Kasumi-1 (cell line): ENCODE data around the gene PTGDR.

Experiments
- DNase-seq, 2 experiments: peaks; one replicate each; lab custom pipeline; 2025; lab: John Stamatoyannopoulos, UW

The PTGDR gene

DNA sequence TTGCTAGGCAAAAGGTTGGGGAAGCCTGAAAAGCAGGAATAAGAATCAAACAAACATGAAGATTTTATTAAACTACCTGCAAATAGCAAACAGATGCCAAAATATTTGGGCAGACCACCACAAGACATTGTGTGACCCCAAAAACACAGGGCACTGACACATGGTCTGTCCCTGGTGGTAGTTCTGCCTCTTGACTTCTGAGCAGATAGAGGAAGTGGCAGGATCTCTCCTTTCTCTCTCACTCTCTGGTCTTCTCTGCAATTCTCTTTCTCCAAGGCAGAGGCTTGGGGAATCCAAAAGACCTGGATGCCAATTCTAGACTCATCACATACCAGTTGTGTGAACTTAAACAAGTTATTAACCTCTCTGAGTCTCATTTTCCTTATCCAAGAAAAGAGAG lies 4.3 kb upstream of the PTGDR start:
- DNase-seq = peak; percentile 54 to 67

DNA sequence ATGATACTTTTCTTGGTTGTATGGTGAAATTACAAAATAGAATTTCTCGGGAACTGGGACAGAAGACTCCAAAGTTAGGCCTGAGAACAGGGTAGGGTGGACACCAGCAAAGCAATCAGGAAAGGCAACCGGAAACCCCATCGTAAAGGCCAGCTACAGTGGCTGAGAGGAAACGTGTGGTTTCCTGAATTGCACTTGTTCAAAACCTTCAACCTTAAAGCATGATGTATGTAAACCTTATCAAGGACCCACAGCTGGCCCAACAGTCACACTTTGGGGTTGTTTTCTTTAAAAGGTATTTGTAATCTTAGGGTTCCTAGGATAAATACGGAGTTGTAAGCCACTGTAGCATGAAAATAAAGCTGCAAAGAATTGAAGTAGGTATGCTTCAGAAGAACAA lies 2.2 kb upstream of the PTGDR start:
- DNase-seq = peak; percentile 46 to 49

DNA sequence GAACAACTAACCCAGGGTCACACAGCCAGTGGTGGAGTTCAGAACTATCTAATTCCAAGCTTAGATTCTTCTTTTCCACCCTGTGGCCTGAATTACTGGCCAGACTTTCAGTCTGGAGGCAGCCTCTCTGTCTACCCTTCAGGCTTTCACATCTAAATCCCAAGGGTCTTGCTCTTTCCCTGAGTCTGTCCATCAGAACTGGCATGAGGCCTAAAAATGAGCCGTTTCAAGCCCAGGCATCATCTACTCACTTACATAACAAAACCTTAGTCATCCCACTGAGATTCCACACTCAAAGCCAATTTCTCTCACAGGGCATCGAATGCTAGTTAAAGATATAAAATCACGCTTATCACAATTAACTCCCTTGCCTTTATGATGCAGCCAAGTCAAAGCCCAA lies 1.3 kb upstream of the PTGDR start:
- no peak for DNase-seq

DNA sequence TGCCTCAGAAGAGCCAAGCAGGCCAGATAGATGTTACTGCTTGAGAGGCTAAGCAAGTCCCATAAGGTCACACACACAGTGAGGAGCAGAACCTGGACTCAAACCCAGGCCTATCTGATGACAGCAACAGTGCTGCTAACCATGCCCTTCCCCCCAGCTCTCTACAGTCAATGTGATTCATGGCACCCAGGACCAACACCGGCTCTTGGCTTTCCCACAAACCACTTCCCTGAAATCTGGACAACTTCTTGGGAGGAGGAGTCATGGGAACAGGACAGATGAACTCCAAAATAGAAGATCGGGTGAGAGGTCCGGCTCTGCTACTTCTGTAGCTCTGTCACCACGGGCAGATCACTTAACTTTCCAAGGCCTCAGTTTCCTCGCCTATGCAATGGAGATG lies 716 bp upstream of the PTGDR start:
- DNase-seq = no peak

DNA sequence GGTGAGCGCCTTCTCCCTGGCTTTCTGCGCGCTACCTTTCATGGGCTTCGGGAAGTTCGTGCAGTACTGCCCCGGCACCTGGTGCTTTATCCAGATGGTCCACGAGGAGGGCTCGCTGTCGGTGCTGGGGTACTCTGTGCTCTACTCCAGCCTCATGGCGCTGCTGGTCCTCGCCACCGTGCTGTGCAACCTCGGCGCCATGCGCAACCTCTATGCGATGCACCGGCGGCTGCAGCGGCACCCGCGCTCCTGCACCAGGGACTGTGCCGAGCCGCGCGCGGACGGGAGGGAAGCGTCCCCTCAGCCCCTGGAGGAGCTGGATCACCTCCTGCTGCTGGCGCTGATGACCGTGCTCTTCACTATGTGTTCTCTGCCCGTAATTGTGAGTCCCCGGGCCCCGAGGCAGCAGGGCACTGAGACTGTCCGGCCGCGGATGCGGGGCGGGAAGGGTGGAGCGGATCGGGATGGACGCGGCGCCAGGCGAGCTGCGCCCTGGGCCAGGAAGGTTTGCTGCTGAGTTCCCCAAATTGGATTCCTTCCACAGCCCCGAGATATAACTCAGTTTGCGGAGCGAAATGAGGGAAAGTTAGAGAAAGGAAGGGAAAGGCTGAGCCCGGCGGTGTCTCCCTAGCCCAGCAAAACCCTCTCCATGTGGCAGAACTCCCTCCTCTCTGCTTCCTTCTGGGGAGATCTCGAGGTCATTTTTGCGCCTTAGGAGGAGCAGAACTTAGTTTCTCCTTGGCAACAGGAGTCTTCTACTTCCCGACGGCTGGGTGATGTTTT lies 972 bp downstream of the PTGDR start:
- no peak for DNase-seq

DNA sequence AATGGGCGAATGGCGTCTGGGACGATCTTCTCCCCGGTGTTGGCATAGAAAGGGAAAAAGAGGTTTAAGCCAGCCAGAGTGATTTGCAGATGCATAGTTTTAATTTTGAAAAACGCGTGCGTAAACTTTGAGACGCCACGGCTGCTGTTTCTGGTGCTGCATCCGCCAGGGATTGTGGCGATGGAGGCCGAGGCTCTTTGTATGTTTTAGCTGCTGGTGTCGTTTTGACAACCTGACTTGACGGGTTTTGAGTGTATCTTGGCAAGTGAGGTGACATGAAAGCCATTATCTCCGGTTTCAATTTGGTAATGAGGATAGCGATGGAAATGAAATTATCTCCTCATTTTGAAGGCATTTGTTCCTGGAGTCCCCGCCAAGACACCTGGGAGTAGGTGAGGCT lies 1.6 kb downstream of the PTGDR start:
- no peak for DNase-seq

DNA sequence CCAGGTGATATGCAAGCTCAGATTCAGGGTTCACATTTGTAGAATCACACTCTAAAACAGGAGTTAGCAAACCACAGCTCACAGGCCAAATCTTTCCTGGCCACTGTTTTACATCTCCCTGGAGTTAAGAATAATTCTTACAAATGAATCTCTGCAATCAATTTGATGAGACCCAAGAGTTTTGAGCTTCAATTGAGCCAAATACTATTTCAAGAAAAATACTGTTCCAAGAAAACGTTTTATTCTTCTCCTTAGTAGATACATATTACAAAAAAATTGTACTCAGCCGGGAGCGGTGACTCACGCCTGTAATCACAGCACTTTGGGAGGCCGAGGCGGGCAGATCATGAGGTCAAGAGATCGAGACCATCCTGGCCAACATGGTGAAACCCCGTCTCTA lies 2.5 kb downstream of the PTGDR start:
- DNase-seq = no peak

DNA sequence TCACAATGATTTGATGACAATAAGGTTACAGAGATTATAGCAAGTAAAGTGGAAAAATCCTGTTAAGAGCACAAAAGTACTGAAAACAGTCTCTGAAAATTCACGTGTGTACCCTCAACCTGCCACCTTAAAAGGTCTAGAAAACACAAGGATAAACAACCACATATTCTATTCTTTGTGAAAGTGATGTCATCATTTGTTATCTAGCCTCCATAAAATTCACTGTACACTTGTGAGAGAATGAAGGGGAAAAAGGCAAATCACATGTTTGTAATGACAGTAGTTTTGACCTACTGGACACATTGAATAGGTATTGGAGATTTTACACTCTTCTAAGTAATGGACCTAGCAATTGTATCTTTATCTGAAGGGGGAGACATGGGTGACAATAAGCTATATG lies 4.0 kb downstream of the PTGDR start:
- DNase-seq = no peak

DNA sequence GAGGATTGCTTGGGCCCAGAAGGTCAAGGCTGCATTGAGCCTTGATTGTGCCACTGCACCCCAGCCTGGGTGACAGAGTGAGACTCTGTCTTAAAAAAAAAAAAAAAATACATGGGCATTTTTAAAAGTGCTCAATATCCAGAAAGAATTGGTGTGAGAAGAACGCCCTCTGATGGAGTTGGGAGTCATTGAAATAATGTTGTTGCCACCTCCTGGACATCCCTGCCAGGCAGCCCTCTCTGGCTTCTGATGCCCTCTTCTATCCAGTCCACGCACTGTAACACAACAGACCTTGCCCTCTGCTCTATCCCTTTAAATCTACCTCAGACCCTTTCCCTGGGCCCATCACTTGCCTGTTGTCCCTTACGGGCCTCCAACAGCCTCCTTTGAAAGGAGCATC lies 4.9 kb downstream of the PTGDR start:
- peak; percentile 66 to 85 for DNase-seq

DNA sequence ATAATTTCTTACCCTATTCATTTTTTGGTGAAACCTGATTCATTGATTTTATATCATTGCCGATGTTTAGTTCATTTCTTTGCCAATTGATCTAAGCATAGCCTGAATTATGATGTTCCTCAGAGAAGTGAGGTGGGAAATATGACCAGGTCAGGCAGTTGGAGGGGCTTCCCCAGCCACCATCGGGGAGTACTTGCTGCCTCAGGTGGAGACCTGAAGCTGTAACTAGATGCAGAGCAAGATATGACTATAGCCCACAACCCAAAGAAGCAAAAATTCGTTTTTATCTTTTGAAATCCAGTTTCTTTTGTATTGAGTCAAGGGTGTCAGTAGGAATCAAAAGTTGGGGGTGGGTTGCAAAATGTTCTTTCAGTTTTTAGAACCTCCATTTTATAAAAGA lies 7.9 kb downstream of the PTGDR start:
- DNase-seq = no peak

DNA sequence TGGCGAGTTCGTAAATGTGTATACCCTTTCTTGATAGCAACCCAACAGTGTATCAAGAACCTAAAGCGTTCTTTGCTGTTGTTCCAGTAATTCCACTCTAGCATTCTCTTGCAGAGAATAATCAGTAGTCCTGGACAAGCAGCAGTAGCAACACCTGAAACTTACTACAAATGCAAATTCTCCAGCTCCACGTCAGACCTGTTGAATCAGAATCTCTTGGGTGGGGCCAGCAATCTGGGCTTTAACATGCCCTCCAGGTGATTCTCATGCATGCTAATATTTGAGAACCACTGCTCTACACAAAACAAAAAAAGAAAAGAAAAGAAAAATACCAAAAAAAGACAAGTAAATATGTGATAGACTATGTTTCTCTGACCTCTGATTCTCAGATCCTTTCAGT lies 10.1 kb downstream of the PTGDR start:
- no peak for DNase-seq

DNA sequence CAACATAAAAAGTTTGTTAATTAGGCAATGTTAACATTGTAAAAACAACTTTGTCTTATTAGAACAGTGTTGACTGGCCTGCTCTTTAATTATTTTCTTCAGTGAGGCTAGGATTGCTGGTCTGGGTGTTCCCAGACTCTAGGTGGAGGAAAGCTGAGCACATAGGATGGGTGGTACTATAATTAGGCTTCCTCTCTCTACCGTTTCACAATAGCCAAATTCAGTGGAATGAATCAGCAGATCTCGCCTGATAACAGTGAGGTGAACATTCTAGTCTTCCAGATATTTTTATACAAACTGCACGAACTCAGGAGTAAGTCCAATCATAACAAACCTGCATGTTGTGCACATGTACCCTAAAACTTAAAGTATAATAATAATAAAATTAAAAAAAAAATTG lies 11.9 kb downstream of the PTGDR start:
- peak; percentile 36 to 55 for DNase-seq

DNA sequence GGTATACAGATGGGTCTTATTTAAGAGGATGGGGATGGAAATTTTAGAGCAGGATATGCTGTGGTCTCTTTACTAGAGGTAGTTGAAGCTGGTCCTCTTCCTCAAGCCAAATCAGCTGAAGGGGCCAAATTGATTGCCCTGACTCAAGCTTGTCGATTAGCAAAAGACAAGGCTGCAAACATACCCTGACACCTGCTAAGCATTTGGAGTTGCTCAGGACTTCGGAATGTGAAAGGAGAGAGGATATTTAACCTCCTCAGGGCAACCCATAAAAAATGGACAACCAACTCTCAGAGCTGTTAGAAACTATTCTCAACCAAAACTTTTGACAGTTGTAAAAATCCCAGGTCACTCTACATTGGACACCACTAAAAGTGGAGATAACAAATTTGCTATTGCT lies 15.6 kb downstream of the PTGDR start:
- DNase-seq = no peak

DNA sequence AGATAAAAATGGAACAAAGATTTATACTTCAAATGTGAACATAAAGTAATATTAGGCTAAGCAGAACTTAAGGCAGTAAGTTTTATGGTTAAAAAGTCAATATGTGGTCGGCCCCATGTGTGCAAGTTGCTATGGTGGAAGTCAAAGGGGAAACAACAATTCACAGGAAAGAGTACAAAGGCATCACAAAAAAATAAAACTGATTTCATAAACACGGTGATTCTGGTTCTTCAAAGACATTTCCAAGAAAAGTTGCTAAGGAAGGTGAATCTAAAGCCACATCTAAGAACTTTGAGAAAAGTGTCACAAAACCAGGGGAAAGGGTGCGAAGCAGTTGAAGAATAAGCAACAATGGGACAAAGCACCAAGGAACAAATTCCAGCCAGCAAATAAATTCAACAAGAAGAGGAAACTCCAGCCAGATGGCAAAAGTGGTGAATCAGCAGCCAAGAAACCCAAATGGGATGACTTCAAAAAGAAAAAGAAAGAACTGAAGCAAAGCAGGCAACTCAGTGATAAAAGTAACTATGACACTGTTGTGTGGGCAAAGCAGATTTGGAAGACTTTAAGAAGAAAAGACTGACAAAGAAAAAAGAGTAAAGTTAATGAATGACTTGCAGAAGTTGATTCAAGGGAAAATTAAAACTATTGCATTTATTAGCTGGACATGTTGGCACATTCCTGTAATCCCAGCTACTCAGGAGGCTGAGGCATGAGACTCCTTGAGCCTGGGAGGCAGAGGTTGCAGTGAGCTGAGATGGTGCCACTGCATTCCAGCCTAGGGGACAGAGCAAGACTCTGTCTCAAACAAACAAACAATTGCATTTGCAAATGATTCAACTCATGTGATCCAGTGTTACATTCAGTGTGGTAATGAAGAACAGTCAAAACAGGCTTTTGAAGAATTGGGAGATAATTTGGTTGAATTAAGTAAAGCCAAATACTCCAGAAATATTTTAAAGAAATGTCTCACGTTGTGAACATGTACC lies 19.5 kb downstream of the PTGDR start:
- DNase-seq = no peak

DNA sequence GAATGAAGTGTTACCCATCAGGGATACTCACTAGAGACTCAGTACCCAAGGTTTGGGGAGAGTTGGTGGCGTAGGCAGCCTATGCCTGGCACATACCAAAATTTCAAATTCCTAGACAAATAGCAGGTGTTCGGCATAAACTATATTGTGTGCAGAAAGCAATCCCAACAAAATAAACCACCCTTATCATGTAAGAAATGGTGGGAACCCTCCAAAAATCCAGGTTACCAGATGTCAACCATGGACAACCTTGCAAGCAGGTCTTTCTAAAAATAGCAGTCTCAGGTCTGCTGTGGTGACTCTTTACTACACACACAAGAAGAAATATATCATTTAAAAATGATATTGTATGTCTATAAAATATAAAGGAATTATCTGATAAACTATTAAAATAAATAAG lies 28.9 kb downstream of the PTGDR start:
- DNase-seq = no peak

DNA sequence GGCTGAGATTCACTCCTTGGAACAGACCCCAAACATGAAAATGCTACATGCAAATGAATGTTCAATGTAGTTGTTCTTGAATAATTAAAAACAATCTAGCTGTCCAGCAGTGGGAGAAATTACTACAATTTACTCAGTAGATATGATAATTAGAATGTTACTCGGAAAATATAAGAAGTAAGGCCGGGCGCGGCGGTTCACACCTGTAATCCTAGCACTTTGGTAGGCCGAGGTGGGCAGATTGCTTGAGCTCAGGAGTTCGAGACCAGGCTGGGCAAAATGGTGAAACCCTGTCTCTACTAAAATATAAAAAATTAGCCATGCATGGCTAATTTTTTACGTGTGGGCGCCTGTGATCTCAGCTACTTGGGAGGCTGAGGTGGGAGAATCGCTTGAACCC lies 31.3 kb downstream of the PTGDR start:
- no peak for DNase-seq

DNA sequence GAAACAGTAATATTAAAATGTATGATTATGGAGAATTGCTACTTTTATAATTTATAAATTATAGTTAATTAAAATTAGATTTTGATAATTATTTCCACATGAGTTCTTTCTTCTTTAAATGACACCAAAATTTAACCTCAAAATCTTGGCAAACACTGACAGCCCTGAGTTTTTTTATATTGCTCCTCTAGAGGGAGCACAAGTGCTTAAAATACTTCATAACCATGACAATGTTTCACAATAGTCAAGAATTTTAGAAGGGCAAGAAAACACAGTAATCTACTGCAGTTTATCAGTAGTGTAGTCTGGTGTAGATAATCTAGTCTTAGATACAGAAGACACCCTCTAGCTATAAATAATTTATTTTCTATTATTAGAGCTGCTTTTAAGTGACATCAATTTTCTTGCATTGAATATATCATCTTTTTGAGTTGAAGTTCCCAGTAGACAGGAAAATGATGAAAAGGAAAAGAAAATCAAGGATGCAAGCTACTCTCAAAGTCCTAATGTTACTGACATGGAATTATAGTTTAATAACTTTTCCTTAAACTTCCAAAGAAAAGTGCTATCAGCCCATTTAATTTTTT lies 32.3 kb downstream of the PTGDR start:
- DNase-seq = peak; percentile 79 to 85

DNA sequence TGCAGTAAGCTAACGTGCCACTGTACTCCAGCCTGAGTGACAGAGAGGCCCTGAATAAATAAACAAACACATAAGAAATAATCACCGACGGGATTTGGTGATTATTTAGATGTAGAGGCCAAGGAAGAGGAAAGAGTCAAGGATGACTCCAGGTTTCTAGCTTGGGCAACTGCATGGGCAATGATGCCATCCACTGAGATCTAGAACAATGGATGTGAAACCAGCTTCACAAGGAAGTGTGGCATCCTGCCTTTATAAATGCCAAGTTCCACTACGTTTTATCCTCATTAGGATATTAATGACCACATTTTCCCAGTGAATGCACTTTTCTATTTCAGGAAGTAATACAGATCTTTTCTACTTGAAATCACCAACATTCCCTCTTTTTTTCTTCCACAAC lies 35.7 kb downstream of the PTGDR start:
- DNase-seq = no peak

DNA sequence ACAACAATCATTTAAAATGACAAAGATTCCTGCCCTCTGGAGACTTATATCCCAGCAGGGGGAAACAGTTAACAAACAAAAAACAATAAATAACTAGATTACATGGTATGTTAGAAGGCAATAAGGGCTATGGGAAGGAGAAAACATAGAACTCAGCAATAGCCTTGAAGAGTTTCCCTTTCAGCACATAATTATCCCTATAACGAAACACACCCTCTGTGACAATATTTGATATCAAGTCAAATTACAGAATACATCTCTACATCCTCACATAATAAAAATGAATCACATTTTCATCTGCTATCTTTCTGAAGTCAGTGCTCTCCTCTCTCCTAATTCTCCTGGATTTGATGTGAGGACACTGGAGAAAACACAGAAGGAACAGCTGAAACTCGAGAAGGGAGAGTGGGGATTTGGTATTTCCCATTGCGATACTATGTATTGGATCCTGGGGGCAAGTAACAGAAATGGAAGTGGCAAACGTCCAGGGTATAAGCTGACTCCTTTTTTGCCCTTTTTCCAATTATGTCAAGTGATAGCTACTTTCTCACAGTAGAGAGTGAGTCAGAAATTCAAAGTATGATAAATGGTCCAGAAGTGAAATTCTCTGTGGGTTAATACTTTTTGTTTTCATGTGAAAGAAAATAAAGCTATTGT lies 36.9 kb downstream of the PTGDR start:
- no peak for DNase-seq

DNA sequence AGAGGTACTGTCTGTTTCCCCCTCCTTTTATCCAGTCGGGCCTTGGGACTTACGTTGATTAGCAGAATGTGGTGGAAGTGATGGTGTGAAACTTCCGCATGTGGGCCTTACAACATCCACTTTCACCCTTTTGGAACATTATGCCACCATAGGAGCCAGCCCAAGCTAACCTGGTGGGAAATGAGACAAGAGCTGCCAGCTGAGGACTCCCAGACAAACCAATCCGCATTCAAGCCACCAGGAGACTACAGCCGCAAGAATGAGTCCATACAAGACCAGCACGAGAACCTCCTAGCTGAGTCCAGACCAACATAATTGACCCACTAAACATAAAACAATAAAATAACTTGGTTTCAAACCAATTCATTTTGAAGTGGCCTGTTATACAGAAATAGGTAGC lies 37.5 kb downstream of the PTGDR start:
- no peak for DNase-seq

DNA sequence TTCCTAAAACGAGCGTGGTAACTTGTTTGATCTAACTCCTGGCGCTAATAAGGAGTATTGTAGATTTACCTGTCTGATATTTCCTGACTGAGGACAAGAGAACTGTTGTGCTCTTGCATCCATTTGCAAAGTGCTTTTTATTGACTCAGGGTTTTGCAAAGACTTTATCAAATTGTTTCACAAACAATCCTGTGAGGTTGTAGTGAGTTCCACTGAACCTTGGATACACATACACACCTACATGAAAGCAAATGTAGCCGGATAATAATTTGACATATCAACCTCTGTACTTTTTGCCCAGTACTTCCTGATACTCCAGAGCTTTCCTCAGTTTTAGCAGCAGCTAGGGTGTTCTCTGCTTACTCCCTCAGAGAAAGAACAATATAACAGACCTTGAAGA lies 39.9 kb downstream of the PTGDR start:
- DNase-seq = no peak

DNA sequence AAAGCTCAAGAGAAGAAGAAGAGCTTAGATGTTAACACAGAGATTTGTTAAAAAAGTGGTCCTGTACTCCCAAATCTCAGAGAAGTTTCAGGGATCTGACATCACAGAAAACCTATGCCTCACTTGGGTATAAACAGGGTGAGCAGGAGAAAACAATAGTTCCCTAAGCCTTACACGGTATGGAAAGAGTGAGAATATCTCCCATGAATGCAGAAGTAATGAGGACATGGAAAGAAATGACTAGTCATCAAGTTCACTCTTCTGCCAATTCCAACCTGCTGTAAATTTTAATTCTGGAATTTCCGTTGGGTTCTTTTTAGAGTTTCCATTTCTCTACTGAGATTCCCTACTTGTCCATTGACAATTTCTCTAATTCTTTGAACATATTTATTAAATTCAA lies 40.4 kb downstream of the PTGDR start:
- no peak for DNase-seq
